ENCODE data around the gene PDE9A. TPM values are rescaled to one million over a fixed set of nuclear protein-coding genes. Genes with fewer than 3 reads are reported as not detected.

The PDE9A gene
- total RNA-seq, 4 donors from 2014 or later, result 92.4 to 478 (median 444) TPM

DNA sequence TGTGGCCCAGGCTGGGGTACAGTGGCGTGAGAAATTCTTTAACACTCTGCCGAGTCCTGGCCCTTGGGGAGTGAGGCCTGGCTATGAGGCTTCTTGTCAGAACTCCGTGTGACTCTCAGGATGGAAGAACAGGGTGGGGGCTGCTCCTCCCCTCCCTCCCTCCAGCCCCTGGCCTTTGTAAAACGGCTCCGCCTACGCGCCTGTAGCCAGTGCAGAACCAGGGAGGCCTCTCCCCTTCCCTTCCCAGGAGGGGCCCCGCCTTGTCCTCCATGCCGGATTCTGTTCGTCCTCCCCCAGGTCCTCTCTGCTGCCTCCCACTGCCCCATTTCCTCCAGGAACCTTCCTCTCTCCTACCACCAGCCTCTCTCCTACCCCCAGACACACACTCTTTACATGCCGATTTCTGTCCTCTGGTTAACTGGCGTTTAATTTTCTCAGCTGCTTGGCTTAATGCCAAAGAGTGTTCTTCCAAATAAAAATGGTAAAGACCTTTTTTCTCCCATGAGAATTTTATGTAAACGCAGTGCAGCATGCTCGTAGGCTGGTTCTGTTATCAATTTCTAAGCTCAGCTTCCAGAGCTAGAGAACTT, 21.0 kb downstream of the PDE9A start:
- Histone ChIP-seq H3K27me3 (no peaks in the 10 kb centered on the region), H3K4me1 (peaks cover 0 to 8% (median 0%) of the 10 kb centered on the region in 4 donors), H3K36me3 (peaks cover 0 to 4% (median 0%) of the 10 kb centered on the region in 3 donors), H3K27ac (peak overlapping the region in 1 of 4 donors; percentile 27), H3K4me3 (no peak overlapping the region), H3K9me3 (no peaks in the 10 kb centered on the region)
- DNase-seq, result no peak
- TF ChIP-seq CTCF (IDR thresholded peaks at IDR 0.05), result no peak
- no peak for TF ChIP-seq POLR2A (IDR thresholded peaks at IDR 0.05)

- Histone ChIP-seq H3K4me1 (peaks cover 0 to 8% (median 0%) of the 10 kb centered on the region in 4 donors), H3K27me3 (no peaks in the 10 kb centered on the region), H3K36me3 (peaks cover 0 to 3% (median 0%) of the 10 kb centered on the region in 3 donors), H3K4me3 (no peak overlapping the region), H3K27ac (no peak overlapping the region), H3K9me3 (no peaks in the 10 kb centered on the region)
- TF ChIP-seq CTCF (IDR thresholded peaks at IDR 0.05) (no peak), POLR2A (IDR thresholded peaks at IDR 0.05) (no peak)
- no peak for DNase-seq
These were observed 22.0 kb downstream of the PDE9A start for GRCh38 chr21:42675403-42675802.

DNA sequence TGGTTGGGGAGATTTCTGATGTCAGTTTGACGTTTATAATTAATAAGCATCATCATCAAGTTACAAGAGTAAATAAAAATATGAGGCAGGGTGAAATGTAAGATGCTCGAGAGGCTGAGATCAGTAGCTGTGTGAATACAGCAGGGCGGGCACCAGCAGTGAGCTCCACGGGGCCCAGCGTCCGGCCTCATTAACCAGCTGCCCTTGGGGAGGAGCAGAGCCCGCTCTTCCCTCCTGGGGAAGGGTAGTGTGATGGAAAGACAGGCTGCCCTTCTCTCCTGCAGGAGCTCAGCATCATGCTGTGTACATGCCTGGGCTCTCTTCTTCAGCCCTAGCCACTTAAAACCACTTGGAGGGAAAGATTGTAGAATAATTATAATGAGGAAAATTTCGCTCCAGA, 23.4 kb downstream of the PDE9A start:
- Histone ChIP-seq H3K36me3 (peaks cover 0 to 3% (median 0%) of the 10 kb centered on the region in 3 donors), H3K4me3 (no peak overlapping the region), H3K4me1 (peaks cover 0 to 8% (median 0%) of the 10 kb centered on the region in 4 donors), H3K9me3 (no peaks in the 10 kb centered on the region), H3K27ac (no peak overlapping the region), H3K27me3 (no peaks in the 10 kb centered on the region)
- TF ChIP-seq CTCF (IDR thresholded peaks at IDR 0.05) (no peak), POLR2A (IDR thresholded peaks at IDR 0.05) (no peak)
- no peak for DNase-seq

- Histone ChIP-seq H3K4me1 (peaks cover 0 to 8% (median 0%) of the 10 kb centered on the region in 4 donors), H3K36me3 (peaks cover 0 to 3% (median 0%) of the 10 kb centered on the region in 3 donors), H3K4me3 (no peak overlapping the region), H3K27me3 (no peaks in the 10 kb centered on the region), H3K9me3 (no peaks in the 10 kb centered on the region), H3K27ac (no peak overlapping the region)
- DNase-seq, result no peak
- TF ChIP-seq CTCF (IDR thresholded peaks at IDR 0.05), result no peak
- no peak for TF ChIP-seq POLR2A (IDR thresholded peaks at IDR 0.05)
These were observed 24.2 kb downstream of the PDE9A start for GRCh38 chr21:42677339-42678321.

DNA sequence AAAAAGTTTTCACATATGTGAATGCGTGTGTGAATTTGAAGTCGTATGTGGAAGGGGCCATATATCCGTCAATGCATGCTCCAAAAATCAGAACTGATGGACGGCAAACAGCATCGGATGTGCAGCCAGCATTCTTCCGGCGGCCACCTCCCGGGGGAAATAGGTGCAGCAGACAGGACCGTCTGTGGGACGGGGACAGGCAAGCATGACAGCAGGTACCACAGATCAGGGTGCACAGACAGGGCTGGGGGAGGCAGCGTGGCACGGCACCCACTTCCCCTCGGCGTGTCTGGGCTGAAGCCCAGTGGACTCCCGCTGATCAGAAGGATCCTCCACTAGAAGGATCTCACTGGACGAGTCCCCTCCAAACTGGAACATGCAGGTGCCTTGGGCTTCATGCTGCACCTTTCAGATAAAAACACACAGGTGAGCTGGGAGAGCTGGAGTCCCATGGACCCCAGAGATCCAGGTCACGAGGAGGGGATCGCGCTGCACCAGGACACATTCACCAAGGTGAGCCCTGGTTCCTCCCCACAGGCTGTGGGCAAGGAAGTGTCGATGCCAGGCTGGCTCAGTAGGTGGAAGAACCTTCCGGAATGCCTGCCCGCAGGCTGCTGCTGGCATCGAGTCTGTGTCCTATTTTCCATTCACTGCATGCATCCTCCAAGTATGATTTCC, 25.3 kb downstream of the PDE9A start:
- Histone ChIP-seq H3K4me1 (peaks cover 0 to 8% (median 0%) of the 10 kb centered on the region in 4 donors), H3K36me3 (peaks cover 0 to 3% (median 0%) of the 10 kb centered on the region in 3 donors)
- TF ChIP-seq CTCF (IDR thresholded peaks at IDR 0.05) (no peak), POLR2A (IDR thresholded peaks at IDR 0.05) (no peak)

More for the DNA sequence above, 25.3 kb downstream of the PDE9A start:
- Histone ChIP-seq H3K27me3 (no peaks in the 10 kb centered on the region), H3K4me3 (no peak overlapping the region), H3K27ac (no peak overlapping the region), H3K9me3 (no peaks in the 10 kb centered on the region)
- no peak for DNase-seq
